Measurements from ENCODE around the gene P2RX7. TPM values are rescaled to one million over a fixed set of nuclear protein-coding genes. Genes with fewer than 3 reads are reported as not detected.
"Not testable (repeated sequence)": the region's sequence is repeated elsewhere in the genome, so short reads cannot be mapped to it uniquely, and the experiment has no call there.

P2RX7 gene
- total RNA-seq, 2 donors from 2014 or later = 0.62 to 1.7 TPM

- TF ChIP-seq CTCF (IDR thresholded peaks at IDR 0.05) = no peak
- DNase-seq = no peak
- H3K27ac ChIP-seq = no peak overlapping the region
- H3K9me3 ChIP-seq = no peaks in the 10 kb centered on the region
- no peaks in the 10 kb centered on the region for H3K27me3 ChIP-seq
- H3K36me3 ChIP-seq = no peaks in the 10 kb centered on the region
- H3K4me3 ChIP-seq = no peak overlapping the region
- no peak overlapping the region for H3K9ac ChIP-seq (ENCODE audit: low read depth in 2 of 2, low read length in 2 of 2)
- no peaks in the 10 kb centered on the region for H3K4me1 ChIP-seq
- intact Hi-C loops (cut with DNase I) = no loop called here
Measured at GRCh38 chr12:121162384-121162783, 29.7 kb downstream of the P2RX7 start.

GRCh38 chr12:121162985-121163384, 30.3 kb downstream of the P2RX7 start:
- H3K4me1 ChIP-seq = no peaks in the 10 kb centered on the region
- TF ChIP-seq CTCF (IDR thresholded peaks at IDR 0.05) = no peak
- DNase-seq = no peak
- H3K9ac ChIP-seq (ENCODE audit: low read depth in 2 of 2, low read length in 2 of 2) = no peak overlapping the region
- H3K27me3 ChIP-seq = no peaks in the 10 kb centered on the region
- no peak overlapping the region for H3K27ac ChIP-seq
- no peaks in the 10 kb centered on the region for H3K36me3 ChIP-seq
- H3K9me3 ChIP-seq = no peaks in the 10 kb centered on the region
- no peak overlapping the region for H3K4me3 ChIP-seq
- intact Hi-C loops (cut with DNase I) = no loop called here

GRCh38 chr12:121164839-121165238, 32.2 kb downstream of the P2RX7 start:
- H3K27me3 ChIP-seq; intact Hi-C loops (cut with DNase I); H3K36me3 ChIP-seq; H3K4me3 ChIP-seq; DNase-seq; H3K4me1 ChIP-seq; H3K9me3 ChIP-seq; H3K27ac ChIP-seq; H3K9ac ChIP-seq (ENCODE audit: low read depth in 2 of 2, low read length in 2 of 2): not testable (repeated sequence)

GRCh38 chr12:121165316-121165715, 32.6 kb downstream of the P2RX7 start:
- H3K4me1 ChIP-seq = no peaks in the 10 kb centered on the region
- H3K27ac ChIP-seq = no peak overlapping the region
- DNase-seq = no peak
- H3K4me3 ChIP-seq = no peak overlapping the region
- H3K27me3 ChIP-seq = no peaks in the 10 kb centered on the region
- H3K36me3 ChIP-seq = no peaks in the 10 kb centered on the region
- H3K9me3 ChIP-seq = no peaks in the 10 kb centered on the region
- no peak overlapping the region for H3K9ac ChIP-seq (ENCODE audit: low read depth in 2 of 2, low read length in 2 of 2)
- TF ChIP-seq CTCF (IDR thresholded peaks at IDR 0.05) = no peak
- intact Hi-C loops (cut with DNase I) = no loop called here

GRCh38 chr12:121166356-121166755, 33.7 kb downstream of the P2RX7 start:
- no peaks in the 10 kb centered on the region for H3K9me3 ChIP-seq
- DNase-seq = no peak
- no peaks in the 10 kb centered on the region for H3K4me1 ChIP-seq
- H3K27ac ChIP-seq = no peak overlapping the region
- H3K27me3 ChIP-seq = no peaks in the 10 kb centered on the region
- H3K9ac ChIP-seq (ENCODE audit: low read depth in 2 of 2, low read length in 2 of 2) = no peak overlapping the region
- intact Hi-C loops (cut with DNase I) = no loop called here
- TF ChIP-seq CTCF (IDR thresholded peaks at IDR 0.05) = no peak
- no peak overlapping the region for H3K4me3 ChIP-seq
- no peaks in the 10 kb centered on the region for H3K36me3 ChIP-seq

GRCh38 chr12:121167232-121167820, 34.6 kb downstream of the P2RX7 start:
- Histone ChIP-seq H3K9me3 (no peaks in the 10 kb centered on the region), H3K4me3 (no peak overlapping the region), H3K27ac (no peak overlapping the region), H3K27me3 (no peaks in the 10 kb centered on the region), H3K9ac (ENCODE audit: low read depth in 2 of 2, low read length in 2 of 2) (no peak overlapping the region), H3K4me1 (no peaks in the 10 kb centered on the region), H3K36me3 (no peaks in the 10 kb centered on the region)
- DNase-seq = no peak
- TF ChIP-seq CTCF (IDR thresholded peaks at IDR 0.05) = no peak
- intact Hi-C loops (cut with DNase I) = no loop called here

Measured in colonic mucosa (tissue), 4 donors.